Spleen (tissue), 11 donors: ENCODE measurements around the gene ZBTB5. TPM values are rescaled to one million over a fixed set of nuclear protein-coding genes. Genes with fewer than 3 reads are reported as not detected.

Experiments used
- DNase-seq: peaks from one replicate; pipeline ENCODE4 v3.0.0-alpha.2; 2020
- H3K27ac ChIP-seq, 8 donors: fragments of 200-600 bp; sonication (generic) in 7 of 8; 1 replicate in 4 of 8; 2 replicates in 4 of 8; pipeline versions ENCODE4 v1.5.0 to v1.8.0; 2016 to 2021; ENCODE audit warnings: inconsistent platforms in 4 of 8, mild to moderate bottlenecking in 4 of 8, moderate library complexity in 1 of 8
- H3K27me3 ChIP-seq, 7 donors: fragments of 200-600 bp; sonication (generic) in 6 of 7; replicated peaks in 1 of 7; 1 replicate in 4 of 7; 2 replicates in 3 of 7; pipeline versions ENCODE4 v1.5.0 to v1.8.0; 2016 to 2021; ENCODE audit warnings: inconsistent platforms in 3 of 7, mild to moderate bottlenecking in 1 of 7
- H3K36me3 ChIP-seq, 6 donors: fragments of 200-600 bp; sonication (generic) in 5 of 6; 1 replicate in 4 of 6; 2 replicates in 2 of 6; pipeline versions ENCODE4 v1.5.0 to v1.8.0; 2016 to 2021; ENCODE audit warnings: inconsistent platforms in 2 of 6
- H3K4me1 ChIP-seq, 6 donors: fragments of 200-600 bp; sonication (generic) in 5 of 6; 1 replicate in 3 of 6; 2 replicates in 3 of 6; pipeline versions ENCODE4 v1.5.0 to v1.8.0; 2016 to 2021; ENCODE audit warnings: inconsistent platforms in 3 of 6
- H3K4me3 ChIP-seq, 8 donors: fragments of 200-600 bp; sonication (generic) in 7 of 8; 1 replicate in 4 of 8; 2 replicates in 4 of 8; pipeline versions ENCODE4 v1.5.0 to v1.8.0; 2016 to 2021; ENCODE audit warnings: inconsistent platforms in 4 of 8, mild to moderate bottlenecking in 4 of 8, moderate library complexity in 2 of 8
- H3K9me3 ChIP-seq, 8 donors: fragments of 200-600 bp; sonication (generic) in 7 of 8; 1 replicate in 4 of 8; 2 replicates in 4 of 8; pipeline versions ENCODE4 v1.5.0 to v1.8.0; 2016 to 2021; ENCODE audit warnings: inconsistent platforms in 4 of 8
- CTCF ChIP-seq, 11 experiments: fragments of 200-600 bp in 7 of 11; fragments of 450-650 bp in 4 of 11; sonication (generic) in 4 of 11; IDR thresholded peaks in 8 of 11; conservative IDR thresholded peaks in 3 of 11; 1 replicate in 7 of 11; 2 replicates in 4 of 11; pipeline versions ENCODE4 v1.4.0 to v1.8.0; 2016 to 2021; ENCODE audit warnings: antibody characterized with exemption in 11 of 11, inconsistent platforms in 4 of 11, mild to moderate bottlenecking in 1 of 11
- POLR2A ChIP-seq, 3 donors: fragments of 450-650 bp; IDR thresholded peaks; one replicate each; pipeline ENCODE4 v1.5.1; 2017; ENCODE audit warnings: antibody characterized with exemption in 3 of 3, mild to moderate bottlenecking in 1 of 3
- POLR2AphosphoS5 ChIP-seq, 3 donors: sonication (generic); formaldehyde crosslinking; IDR thresholded peaks; one replicate each; pipeline ENCODE4 v1.5.1; 2017; ENCODE audit warnings: antibody characterized with exemption in 3 of 3
- WGBS, 5 donors: extraction: QIAGEN DNeasy Blood & Tissue Kit in 3 of 5; methylation state at CpG; one replicate each; pipeline versions ENCODE4 v1.1.5 to v1.1.7; 2013 to 2018; 5-methylcytosine and 5-hydroxymethylcytosine counted together
- intact Hi-C: fragments of 100-400 bp; cut with DNase I; formaldehyde crosslinking; loops from one replicate; pipeline ENCODE4 v1.15.0; 2023; ENCODE audit warnings: low total_unique reads
- polyA plus RNA-seq, 3 donors: library from polyadenylated mRNA; stranded (reverse); fragments of 200-250 nt; gene quantifications; one replicate each; pipeline ENCODE4 v1.2.1, GENCODE V29; 2013
- total RNA-seq, 7 donors: library from RNA; depleted of rRNA in 3 of 7; stranded (reverse); fragments of >200 nt in 3 of 7; fragmentation: NEBNext Ultra II Directional in 4 of 7; extraction: Animal tissue kit (Norgen Biotek cat#: 25700) in 4 of 7; gene quantifications; one replicate each; pipeline versions ENCODE4 v1.1.0 to v1.2.1, GENCODE V29; 2016 to 2021
- donor health status: healthy with polysubstance abuse.
- donor health status: DM: no; HTN: no; CAD: no; lungs with moderate emphysema.
- donor health status: DM: no; HTN: no; CAD: no.
- donor health status: Bipolar disorder and iron deficiency.
- donor health status: healthy.
- donor health status: DM: no; HTN: no; CAD: no.
- donor health status: DM: yes; HTN: yes; CAD: no.

ZBTB5 gene
- total and polyA plus RNA-seq, 10 donors: 4.7 to 15.1 (median 11.5) TPM

- no peaks in the 10 kb centered on the region for H3K9me3 ChIP-seq
- H3K27me3 ChIP-seq: no peaks in the 10 kb centered on the region
- intact Hi-C loops: no loop called here
- H3K27ac ChIP-seq: peak overlapping the region in 5 of 8 donors; percentile 22 to 94 (median 39)
- H3K4me1 ChIP-seq: peaks cover 29 to 50% (median 36%) of the 10 kb centered on the region in 6 donors
- peak overlapping the region in 1 of 8 donors; percentile 75 for H3K4me3 ChIP-seq
- peaks cover 0 to 49% (median 35%) of the 10 kb centered on the region in 6 donors for H3K36me3 ChIP-seq
- TF ChIP-seq POLR2A (IDR thresholded peaks at IDR 0.05): no peak
- TF ChIP-seq POLR2AphosphoS5 (IDR thresholded peaks at IDR 0.05): peak in 1 of 3 donors; percentile 36
- TF ChIP-seq CTCF (IDR thresholded peaks at IDR 0.05 in 8 of 11, conservative IDR thresholded peaks at IDR 0.05 in 3 of 11): no peak
- no peak for DNase-seq
- 65 to 90% (median 73%) methylated on average over 5 to 11 of the region's 11 CpGs for WGBS, 5 donors
These were observed 39.9 kb downstream of the ZBTB5 start for GRCh38 chr9:37425298-37425752.

- no peak for DNase-seq
- Histone ChIP-seq H3K27ac (peak overlapping the region in 4 of 8 donors; percentile 22 to 94 (median 38)), H3K4me1 (peaks cover 29 to 50% (median 36%) of the 10 kb centered on the region in 6 donors), H3K9me3 (no peaks in the 10 kb centered on the region), H3K36me3 (peaks cover 0 to 44% (median 30%) of the 10 kb centered on the region in 6 donors), H3K4me3 (peak overlapping the region in 1 of 8 donors; percentile 75), H3K27me3 (no peaks in the 10 kb centered on the region)
- intact Hi-C loops: no loop called here
- WGBS, 5 donors: 68 to 91% (median 85%) methylated on average over 5 to 18 of the region's 18 CpGs
- TF ChIP-seq POLR2AphosphoS5 (IDR thresholded peaks at IDR 0.05): no peak
- TF ChIP-seq CTCF (IDR thresholded peaks at IDR 0.05 in 8 of 11, conservative IDR thresholded peaks at IDR 0.05 in 3 of 11): no peak
- no peak for TF ChIP-seq POLR2A (IDR thresholded peaks at IDR 0.05)
These were observed 40.5 kb downstream of the ZBTB5 start for GRCh38 chr9:37424686-37425297.

- intact Hi-C loops: no loop called here
- Histone ChIP-seq H3K27ac (peak overlapping the region in 3 of 8 donors; percentile 22 to 94 (median 28)), H3K9me3 (no peaks in the 10 kb centered on the region), H3K4me1 (peaks cover 29 to 50% (median 36%) of the 10 kb centered on the region in 6 donors), H3K36me3 (peaks cover 0 to 38% (median 25%) of the 10 kb centered on the region in 6 donors), H3K4me3 (peak overlapping the region in 1 of 8 donors; percentile 75), H3K27me3 (no peaks in the 10 kb centered on the region)
- WGBS, 5 donors: 63 to 81% (median 78%) methylated on average over 4 to 8 of the region's 8 CpGs
- no peak for TF ChIP-seq CTCF (IDR thresholded peaks at IDR 0.05 in 8 of 11, conservative IDR thresholded peaks at IDR 0.05 in 3 of 11)
- TF ChIP-seq POLR2A (IDR thresholded peaks at IDR 0.05): no peak
- no peak for TF ChIP-seq POLR2AphosphoS5 (IDR thresholded peaks at IDR 0.05)
- no peak for DNase-seq
These were observed 41.0 kb downstream of the ZBTB5 start for GRCh38 chr9:37424204-37424685.

- peak overlapping the region in 7 of 8 donors; percentile 74 to 89 (median 84) for H3K4me3 ChIP-seq
- WGBS, 5 donors: 60 to 85% (median 66%) methylated on average over 2 of the region's 2 CpGs
- H3K4me1 ChIP-seq: peaks cover 29 to 50% (median 36%) of the 10 kb centered on the region in 6 donors
- H3K36me3 ChIP-seq: peaks cover 0 to 31% (median 17%) of the 10 kb centered on the region in 6 donors
- intact Hi-C loops: no loop called here
- DNase-seq: no peak
- H3K9me3 ChIP-seq: no peaks in the 10 kb centered on the region
- TF ChIP-seq POLR2AphosphoS5 (IDR thresholded peaks at IDR 0.05): no peak
- TF ChIP-seq CTCF (IDR thresholded peaks at IDR 0.05 in 8 of 11, conservative IDR thresholded peaks at IDR 0.05 in 3 of 11): no peak
- TF ChIP-seq POLR2A (IDR thresholded peaks at IDR 0.05): no peak
- H3K27me3 ChIP-seq: no peaks in the 10 kb centered on the region
- peak overlapping the region in 6 of 8 donors; percentile 80 to 94 (median 86) for H3K27ac ChIP-seq
These were observed 41.7 kb downstream of the ZBTB5 start for GRCh38 chr9:37423508-37423907.
